KMS-11 (cell line): ENCODE data around the gene HSD17B12.

ENCODE experiments used
- H2AFZ ChIP-seq: fragments of 200-600 bp; sonication (generic); 2 replicates; pipeline ENCODE4 v1.6.1; 2016; ENCODE audit warnings: antibody characterized with exemption, mixed run types, low read depth
- H3K27ac ChIP-seq: fragments of 200-600 bp; sonication (generic); 2 replicates; pipeline ENCODE4 v1.6.1; 2016; ENCODE audit warnings: mild to moderate bottlenecking, mixed run types
- H3K27me3 ChIP-seq: fragments of 200-600 bp; sonication (generic); 2 replicates; pipeline ENCODE4 v1.6.1; 2017; ENCODE audit warnings: mild to moderate bottlenecking, low read depth, mixed run types, moderate library complexity; ENCODE audit not compliant: insufficient read depth
- H3K36me3 ChIP-seq: fragments of 200-600 bp; sonication (generic); 2 replicates; pipeline ENCODE4 v1.6.1; 2017; ENCODE audit warnings: mild to moderate bottlenecking, mixed run types; ENCODE audit not compliant: insufficient read depth
- H3K4me1 ChIP-seq: fragments of 200-600 bp; sonication (generic); 2 replicates; pipeline ENCODE4 v1.6.1; 2016; ENCODE audit warnings: mild to moderate bottlenecking, low read depth, mixed run types; ENCODE audit not compliant: poor library complexity, severe bottlenecking
- H3K4me2 ChIP-seq: fragments of 200-600 bp; sonication (generic); 2 replicates; pipeline ENCODE4 v1.7.0; 2016; ENCODE audit warnings: mild to moderate bottlenecking, mixed run types
- H3K4me3 ChIP-seq: fragments of 200-600 bp; sonication (generic); IDR thresholded peaks from 2 replicates; pipeline ENCODE4 v1.6.1; 2017; ENCODE audit warnings: low read depth, low read length, mixed read lengths; ENCODE audit not compliant: insufficient read depth
- H3K79me2 ChIP-seq: fragments of 200-600 bp; sonication (generic); 2 replicates; pipeline ENCODE4 v1.6.1; 2016; ENCODE audit warnings: low read depth, mixed run types; ENCODE audit not compliant: insufficient read depth
- H3K9ac ChIP-seq: fragments of 200-600 bp; sonication (generic); 2 replicates; pipeline ENCODE4 v1.6.1; 2016; ENCODE audit warnings: mild to moderate bottlenecking, mixed run types
- H4K20me1 ChIP-seq: fragments of 200-600 bp; sonication (generic); 2 replicates; pipeline ENCODE4 v1.6.1; 2016; ENCODE audit warnings: mild to moderate bottlenecking, mixed run types; ENCODE audit not compliant: insufficient read depth
- TF ChIP-seq, protein P1 (sequence below): fragments of 200-600 bp; sonication (generic); conservative IDR thresholded peaks from 2 replicates; pipeline ENCODE4 v1.6.1; 2017; ENCODE audit warnings: low read depth, mild to moderate bottlenecking, antibody characterized with exemption, low read length, moderate library complexity, mixed read lengths

Gene HSD17B12

GRCh38 chr11:43834286-43834685, 153.7 kb downstream of the HSD17B12 start:
- no peaks in the 10 kb centered on the region for H3K27me3 ChIP-seq
- no peak overlapping the region for H2AFZ ChIP-seq
- H3K9ac ChIP-seq: no peak overlapping the region
- H3K4me3 ChIP-seq: no peak overlapping the region
- no peaks in the 10 kb centered on the region for H3K36me3 ChIP-seq
- TF ChIP-seq, protein P1, sequence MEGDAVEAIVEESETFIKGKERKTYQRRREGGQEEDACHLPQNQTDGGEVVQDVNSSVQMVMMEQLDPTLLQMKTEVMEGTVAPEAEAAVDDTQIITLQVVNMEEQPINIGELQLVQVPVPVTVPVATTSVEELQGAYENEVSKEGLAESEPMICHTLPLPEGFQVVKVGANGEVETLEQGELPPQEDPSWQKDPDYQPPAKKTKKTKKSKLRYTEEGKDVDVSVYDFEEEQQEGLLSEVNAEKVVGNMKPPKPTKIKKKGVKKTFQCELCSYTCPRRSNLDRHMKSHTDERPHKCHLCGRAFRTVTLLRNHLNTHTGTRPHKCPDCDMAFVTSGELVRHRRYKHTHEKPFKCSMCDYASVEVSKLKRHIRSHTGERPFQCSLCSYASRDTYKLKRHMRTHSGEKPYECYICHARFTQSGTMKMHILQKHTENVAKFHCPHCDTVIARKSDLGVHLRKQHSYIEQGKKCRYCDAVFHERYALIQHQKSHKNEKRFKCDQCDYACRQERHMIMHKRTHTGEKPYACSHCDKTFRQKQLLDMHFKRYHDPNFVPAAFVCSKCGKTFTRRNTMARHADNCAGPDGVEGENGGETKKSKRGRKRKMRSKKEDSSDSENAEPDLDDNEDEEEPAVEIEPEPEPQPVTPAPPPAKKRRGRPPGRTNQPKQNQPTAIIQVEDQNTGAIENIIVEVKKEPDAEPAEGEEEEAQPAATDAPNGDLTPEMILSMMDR: no peak
- no peak overlapping the region for H3K27ac ChIP-seq
- no peaks in the 10 kb centered on the region for H4K20me1 ChIP-seq
- no peak overlapping the region for H3K4me2 ChIP-seq
- H3K79me2 ChIP-seq: no peaks in the 10 kb centered on the region
- peaks cover 19% of the 10 kb centered on the region for H3K4me1 ChIP-seq

GRCh38 chr11:43835104-43835503, 154.6 kb downstream of the HSD17B12 start:
- Histone ChIP-seq H3K79me2 (no peaks in the 10 kb centered on the region), H3K4me3 (no peak overlapping the region), H3K4me1 (peaks cover 19% of the 10 kb centered on the region), H2AFZ (no peak overlapping the region), H3K36me3 (no peaks in the 10 kb centered on the region), H3K4me2 (no peak overlapping the region), H4K20me1 (no peaks in the 10 kb centered on the region), H3K27ac (no peak overlapping the region), H3K9ac (no peak overlapping the region), H3K27me3 (no peaks in the 10 kb centered on the region)
- TF ChIP-seq, protein P1: no peak

DNA sequence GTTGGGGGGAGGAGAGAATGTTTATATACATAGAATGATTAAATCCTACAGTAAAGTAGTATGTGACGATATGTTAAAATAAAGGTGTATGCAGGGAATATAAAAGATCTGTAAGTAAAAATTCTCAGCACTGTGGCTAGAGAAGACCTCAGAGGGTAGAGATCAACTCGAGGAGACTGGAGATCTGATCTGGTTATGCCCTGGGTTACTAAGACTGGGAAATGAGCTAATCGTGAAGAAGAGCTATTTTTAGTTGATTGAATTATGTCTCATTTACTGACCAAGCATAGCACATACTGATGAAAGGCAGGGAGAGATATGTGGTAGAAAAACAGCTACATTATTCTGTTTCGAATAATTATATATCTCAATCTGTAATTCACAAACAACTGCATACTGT, 157.3 kb downstream of the HSD17B12 start:
- TF ChIP-seq, protein P1: no peak
- H3K9ac ChIP-seq: no peak overlapping the region
- no peak overlapping the region for H3K27ac ChIP-seq
- H3K36me3 ChIP-seq: no peaks in the 10 kb centered on the region
- H3K4me2 ChIP-seq: no peak overlapping the region
- H3K4me3 ChIP-seq: no peak overlapping the region
- H3K79me2 ChIP-seq: no peaks in the 10 kb centered on the region
- peaks cover 15% of the 10 kb centered on the region for H3K4me1 ChIP-seq
- H4K20me1 ChIP-seq: no peaks in the 10 kb centered on the region
- no peak overlapping the region for H2AFZ ChIP-seq
- H3K27me3 ChIP-seq: no peaks in the 10 kb centered on the region

GRCh38 chr11:43842021-43842420, 161.5 kb downstream of the HSD17B12 start:
- Histone ChIP-seq H3K9ac (no peak overlapping the region), H3K4me1 (peaks cover 4% of the 10 kb centered on the region), H3K4me3 (no peak overlapping the region), H3K4me2 (no peak overlapping the region), H3K79me2 (no peaks in the 10 kb centered on the region), H4K20me1 (no peaks in the 10 kb centered on the region), H3K36me3 (no peaks in the 10 kb centered on the region), H2AFZ (no peak overlapping the region), H3K27me3 (no peaks in the 10 kb centered on the region), H3K27ac (no peak overlapping the region)
- TF ChIP-seq, protein P1: no peak
